ENCODE results near the gene RPS6KL1.
"Not testable (repeated sequence)": the region's sequence is repeated elsewhere in the genome, so short reads cannot be mapped to it uniquely, and the experiment has no call there.

The RPS6KL1 gene

DNA sequence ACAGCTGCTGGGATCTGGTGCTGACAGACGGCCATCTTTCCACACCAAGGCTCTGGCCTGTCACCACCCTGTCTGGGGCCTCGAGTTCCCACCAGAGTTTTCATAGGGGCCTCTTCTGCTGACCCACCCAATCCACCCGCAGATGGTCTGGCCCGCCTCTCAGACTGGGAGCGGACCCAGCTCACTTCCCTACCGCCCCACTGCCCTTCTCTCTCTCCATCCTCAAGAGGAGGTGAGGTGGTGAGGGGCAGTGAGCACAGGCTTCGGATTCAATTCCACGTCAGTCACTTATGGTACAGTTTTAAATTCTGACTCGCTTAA, 12.3 kb upstream of the RPS6KL1 start:
- no peak for DNase-seq

GRCh38 chr14:74934476-74935359, 11.7 kb upstream of the RPS6KL1 start:
- DNase-seq: no peak

DNA sequence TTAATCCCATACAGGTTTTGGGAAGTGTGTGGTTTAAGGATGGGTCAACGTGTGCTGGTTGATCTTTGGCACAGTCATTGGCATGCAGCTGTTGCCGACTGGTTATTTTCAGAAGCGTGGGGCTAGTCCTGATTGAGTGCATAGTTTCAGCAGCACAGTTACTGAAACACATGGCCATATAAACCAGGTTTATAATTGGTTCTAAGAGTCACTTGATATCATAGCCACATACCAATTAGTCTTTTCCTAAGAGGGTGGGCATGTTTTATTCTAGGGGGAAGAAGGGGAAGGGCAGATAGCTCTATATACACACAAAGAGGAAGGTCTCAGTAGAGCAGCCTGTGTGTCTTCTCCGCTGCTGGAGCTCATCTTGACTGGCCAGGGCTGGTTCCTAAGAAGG, 11.0 kb upstream of the RPS6KL1 start:
- no peak for DNase-seq

DNA sequence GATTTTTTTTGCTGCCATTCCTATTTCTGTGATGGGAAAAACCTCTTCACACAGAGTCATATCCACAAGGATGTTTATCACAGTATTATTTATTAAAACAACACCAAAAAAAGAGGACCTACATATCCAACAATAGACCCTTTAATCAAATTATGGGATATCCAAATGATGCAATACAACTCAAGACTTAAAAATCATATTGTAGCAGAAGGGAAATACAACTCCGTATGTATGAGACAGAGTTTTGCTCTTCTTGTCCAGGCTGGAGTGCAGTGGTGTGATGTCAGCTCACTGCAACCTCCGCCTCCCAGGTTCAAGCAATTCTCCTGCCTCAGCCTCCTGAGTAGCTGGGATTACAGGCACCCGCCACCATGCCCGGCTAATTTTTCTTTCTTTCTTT, 9.9 kb upstream of the RPS6KL1 start:
- DNase-seq: not testable (repeated sequence)

DNA sequence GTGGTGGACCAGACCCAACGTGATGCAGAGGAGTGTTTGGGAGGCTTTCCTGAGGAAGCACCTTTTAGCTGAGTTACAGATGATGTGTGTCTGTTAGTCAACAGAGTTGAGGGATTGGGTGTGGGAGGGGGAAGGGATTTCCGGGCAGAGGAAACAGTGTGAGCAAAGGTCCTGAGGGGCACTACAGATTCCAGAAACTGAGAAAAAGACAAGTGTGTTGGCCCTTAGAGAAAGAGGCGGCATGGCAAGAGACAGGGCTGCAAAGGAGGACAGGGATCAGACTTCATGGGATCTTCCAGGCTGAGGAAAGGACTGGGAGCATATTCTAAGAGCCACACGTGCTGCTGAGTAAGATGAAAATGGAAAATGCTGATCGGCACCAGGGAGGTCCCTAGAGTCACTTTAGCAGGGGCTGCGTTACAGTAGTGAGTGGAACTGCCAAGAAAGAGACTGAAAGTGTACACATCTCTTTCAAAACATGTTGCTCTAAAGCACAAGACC, 9.4 kb upstream of the RPS6KL1 start:
- no peak for DNase-seq

GRCh38 chr14:74931744-74932143, 8.7 kb upstream of the RPS6KL1 start:
- DNase-seq: not testable (repeated sequence)

DNA sequence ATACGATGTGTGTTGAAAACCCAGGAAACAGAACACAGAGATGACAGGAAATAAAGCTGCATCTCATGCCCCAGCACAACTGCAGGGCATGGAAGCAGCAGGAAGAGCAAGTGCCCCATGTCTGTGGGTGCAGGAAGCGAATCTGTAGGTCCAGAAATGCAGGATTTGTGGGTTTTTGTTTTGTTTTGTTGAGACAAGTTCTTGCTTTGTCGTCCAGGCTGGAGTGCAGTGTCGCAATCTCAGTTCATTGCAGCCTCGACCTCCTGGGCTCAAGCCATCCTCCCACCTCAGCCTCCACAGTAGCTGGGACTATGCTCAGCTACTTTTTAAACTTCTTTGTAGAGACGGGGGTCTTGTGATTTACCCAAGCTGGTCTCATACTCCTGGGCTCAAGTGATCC, 6.2 kb upstream of the RPS6KL1 start:
- DNase-seq: no peak

GRCh38 chr14:74927225-74927624, 4.2 kb upstream of the RPS6KL1 start:
- no peak for DNase-seq

DNA sequence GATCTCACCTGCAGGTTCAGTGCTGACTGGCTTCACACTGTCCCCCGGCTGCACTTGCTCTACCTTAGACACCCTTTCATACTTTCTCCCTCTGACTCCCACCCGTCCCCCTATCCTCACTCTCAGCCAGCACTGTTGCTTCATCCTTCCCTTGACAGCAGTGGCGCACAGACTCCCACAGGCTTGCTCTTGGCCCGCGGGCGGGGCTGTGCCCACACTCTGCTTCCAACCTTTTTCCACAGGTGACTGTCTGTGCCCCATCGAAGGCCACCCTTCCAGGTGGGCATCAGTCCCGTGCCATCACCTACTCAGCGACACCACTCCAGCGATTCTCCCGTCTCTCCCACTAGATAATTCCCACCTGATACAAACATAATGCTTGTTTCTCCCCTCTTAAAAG, 1.0 kb upstream of the RPS6KL1 start:
- no peak for DNase-seq

GRCh38 chr14:74921987-74922751, 891 bp downstream of the RPS6KL1 start:
- no peak for DNase-seq

GRCh38 chr14:74921053-74921620, 1.9 kb downstream of the RPS6KL1 start:
- DNase-seq: no peak

DNA sequence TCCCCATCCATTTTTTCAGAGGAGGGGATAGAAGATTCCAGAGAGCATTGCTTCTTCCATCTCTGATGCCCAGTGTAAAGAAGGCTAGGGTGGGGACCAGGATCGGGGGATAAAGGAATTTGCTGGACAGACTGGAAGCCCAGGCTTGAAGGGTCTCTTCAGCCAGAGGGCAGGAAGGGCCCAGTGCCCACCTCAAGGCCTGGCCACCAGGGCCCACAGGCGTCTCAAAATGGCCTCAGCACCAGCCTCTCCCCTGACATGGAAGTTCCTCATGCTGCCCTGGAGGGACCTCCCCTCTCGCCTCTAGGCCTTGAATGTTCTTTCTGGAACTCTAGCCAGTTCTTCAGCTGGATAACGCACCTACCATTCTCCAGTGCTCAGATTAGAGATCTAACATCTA, 2.8 kb downstream of the RPS6KL1 start:
- DNase-seq: no peak

- DNase-seq: no peak
Observed at GRCh38 chr14:74919421-74920165, 3.5 kb downstream of the RPS6KL1 start.

DNA sequence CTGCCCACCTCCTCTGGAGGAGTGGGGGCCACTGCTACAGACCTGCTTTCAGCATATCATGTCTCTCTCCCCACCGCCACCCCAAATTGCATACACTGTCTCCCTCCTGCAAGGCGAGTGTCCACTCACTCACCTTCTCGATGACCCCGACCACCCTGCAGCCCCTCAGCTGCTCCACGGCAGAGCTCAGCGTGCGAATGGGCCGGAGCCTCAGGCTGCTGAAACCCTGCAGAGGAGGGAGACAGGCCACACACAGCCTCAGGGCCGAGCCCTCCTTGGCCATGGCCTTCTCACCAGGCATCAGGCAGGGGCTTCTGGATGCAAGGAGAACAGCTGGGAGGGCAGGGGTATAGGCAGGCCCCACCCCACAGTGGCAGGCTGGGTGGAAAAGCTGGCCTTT, 4.7 kb downstream of the RPS6KL1 start:
- DNase-seq: no peak

- no peak for DNase-seq
Observed at GRCh38 chr14:74917646-74918081, 5.4 kb downstream of the RPS6KL1 start.

DNA sequence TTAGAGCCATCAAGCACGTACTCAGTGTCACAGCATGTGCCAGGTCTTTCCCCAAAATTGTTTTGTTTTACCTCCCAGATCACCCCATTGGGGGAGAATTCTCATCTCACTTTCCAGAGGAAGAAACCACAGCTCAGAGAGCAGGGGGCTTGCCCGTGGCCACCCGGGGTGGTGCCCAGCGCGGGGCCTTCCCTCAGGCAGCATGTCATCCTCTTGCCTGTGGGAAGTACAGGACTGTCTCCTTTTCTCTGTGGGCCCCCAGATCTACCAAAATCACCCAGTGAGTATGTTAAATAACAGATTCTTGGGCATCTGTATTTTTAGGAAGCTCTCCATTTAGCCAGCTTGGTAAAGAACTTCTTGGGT, 5.9 kb downstream of the RPS6KL1 start:
- no peak for DNase-seq

- no peak for DNase-seq
Observed at GRCh38 chr14:74915826-74916225, 7.2 kb downstream of the RPS6KL1 start.

GRCh38 chr14:74915426-74915825, 7.6 kb downstream of the RPS6KL1 start:
- no peak for DNase-seq

- DNase-seq: no peak
Observed at GRCh38 chr14:74913986-74914573, 9.0 kb downstream of the RPS6KL1 start.

DNA sequence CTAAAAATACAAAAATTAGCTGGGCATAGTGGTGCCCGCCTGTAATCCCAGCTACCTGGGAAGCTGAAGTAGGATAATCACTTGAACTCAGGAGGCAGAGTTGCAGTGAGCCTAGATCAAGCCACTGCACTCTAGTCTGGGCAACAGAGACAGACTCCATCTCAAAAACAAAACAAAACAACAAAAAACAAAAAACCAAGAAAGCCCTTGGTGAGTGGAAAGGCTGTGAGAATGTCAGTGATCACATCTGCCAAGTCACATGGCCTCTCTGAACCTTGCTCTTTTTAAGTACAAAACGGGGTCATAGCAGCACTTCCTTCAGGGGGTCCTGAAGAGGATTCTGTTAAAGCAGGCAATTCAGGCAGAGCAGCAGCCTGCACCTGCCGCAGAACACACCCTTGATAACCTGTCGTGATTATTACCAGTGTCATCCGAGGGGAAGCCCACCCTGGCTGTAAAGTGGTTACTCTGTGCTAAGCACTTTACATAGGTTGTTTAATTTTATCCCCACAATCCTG, 9.6 kb downstream of the RPS6KL1 start:
- DNase-seq: no peak

GRCh38 chr14:74912801-74913200, 10.3 kb downstream of the RPS6KL1 start:
- DNase-seq: no peak

DNA sequence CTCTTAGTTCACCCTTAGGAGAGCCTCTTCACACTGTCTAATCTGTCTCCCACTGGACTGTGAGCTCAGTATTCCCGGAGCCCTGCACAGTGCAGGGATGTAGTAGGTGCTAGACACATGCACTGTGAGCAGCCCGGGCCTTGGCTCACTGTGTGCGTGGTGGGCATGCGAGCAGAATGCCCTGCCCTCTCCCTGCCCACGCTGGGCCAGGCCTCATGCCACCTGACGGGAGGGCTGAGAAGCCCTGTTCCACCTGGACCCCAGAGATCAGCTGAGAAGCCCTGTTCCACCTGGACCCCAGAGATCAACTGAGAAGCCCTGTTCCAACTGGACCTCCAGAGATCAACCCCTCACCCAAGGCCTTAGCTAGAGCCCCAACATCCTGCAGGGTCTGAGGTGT, 10.9 kb downstream of the RPS6KL1 start:
- DNase-seq: no peak
